WI38 (cell line): ENCODE results near the gene UST.
A peak's percentile ranks its signal among the peaks of the same experiment; 100 is the strongest.

ENCODE experiments used
- H3K4me3 ChIP-seq: 2 replicates; pipeline ENCODE4 v1.5.1; 2011; ENCODE audit warnings: low read depth, mild to moderate bottlenecking, control low read depth, low read length
- CTCF ChIP-seq: IDR thresholded peaks from 2 replicates; pipeline ENCODE4 v1.5.1; 2012; ENCODE audit warnings: low read depth, mild to moderate bottlenecking, control low read depth, low read length

Gene UST

GRCh38 chr6:148964467-148964866, 217.6 kb downstream of the UST start:
- no peak overlapping the region for H3K4me3 ChIP-seq
- TF ChIP-seq CTCF = no peak

- H3K4me3 ChIP-seq = no peak overlapping the region
- no peak for TF ChIP-seq CTCF
Observed at GRCh38 chr6:148965287-148965686, 218.5 kb downstream of the UST start.

- no peak overlapping the region for H3K4me3 ChIP-seq
Observed at GRCh38 chr6:148967011-148967520, 220.2 kb downstream of the UST start.

GRCh38 chr6:148967541-148967956, 220.7 kb downstream of the UST start:
- no peak overlapping the region for H3K4me3 ChIP-seq
- TF ChIP-seq CTCF = no peak

More at GRCh38 chr6:148967011-148967520, 220.2 kb downstream of the UST start:
- no peak for TF ChIP-seq CTCF

GRCh38 chr6:148968771-148969602, 222.2 kb downstream of the UST start:
- H3K4me3 ChIP-seq = no peak overlapping the region
- TF ChIP-seq CTCF = no peak

GRCh38 chr6:148969603-148970061, 222.8 kb downstream of the UST start:
- TF ChIP-seq CTCF = no peak
- 0 out of 2 replicates have a peak overlapping the region, but pooled peaks have one; percentile 18 for H3K4me3 ChIP-seq
